Liver (tissue), 3 donors: ENCODE results near the gene DCXR.

Source experiments
- CTCF ChIP-seq: fragments of 150-350 bp; IDR thresholded peaks from 2 replicates; pipeline ENCODE4 v1.5.1; 2017; ENCODE audit warnings: improper control_type of control experiment, low read depth, low read length; ENCODE audit not compliant: missing input control
- HNF4A ChIP-seq, 2 donors: conservative IDR thresholded peaks; 2 replicates each; pipeline ENCODE4 v1.6.1; 2016; ENCODE audit warnings: antibody characterized with exemption in 2 of 2, mild to moderate bottlenecking in 2 of 2
- RAD21 ChIP-seq, 2 donors: IDR thresholded peaks; 2 replicates each; pipeline ENCODE4 v1.6.1; 2016; ENCODE audit warnings: antibody characterized with exemption in 2 of 2, mild to moderate bottlenecking in 2 of 2
- ZBTB33 ChIP-seq: IDR thresholded peaks from 2 replicates; pipeline ENCODE4 v1.6.1; 2016; ENCODE audit warnings: antibody characterized with exemption
- donor health status: healthy.
- donor health status: healthy.

GRCh38 chr17:82058855-82059249 is 21.4 kb upstream of the DCXR start:
- TF ChIP-seq CTCF: no peak
- no peak for TF ChIP-seq RAD21 (IDR thresholded peaks at IDR 0.05)
- no peak for TF ChIP-seq ZBTB33
- no peak for TF ChIP-seq HNF4A (conservative IDR thresholded peaks at IDR 0.05)
